AML-193 (cell line): Measurements from ENCODE around the gene KLHL7.

Experiments used
- DNase-seq, 2 experiments: peaks; one replicate each; lab custom pipeline; 2025; lab: John Stamatoyannopoulos, UW

KLHL7 gene

DNA sequence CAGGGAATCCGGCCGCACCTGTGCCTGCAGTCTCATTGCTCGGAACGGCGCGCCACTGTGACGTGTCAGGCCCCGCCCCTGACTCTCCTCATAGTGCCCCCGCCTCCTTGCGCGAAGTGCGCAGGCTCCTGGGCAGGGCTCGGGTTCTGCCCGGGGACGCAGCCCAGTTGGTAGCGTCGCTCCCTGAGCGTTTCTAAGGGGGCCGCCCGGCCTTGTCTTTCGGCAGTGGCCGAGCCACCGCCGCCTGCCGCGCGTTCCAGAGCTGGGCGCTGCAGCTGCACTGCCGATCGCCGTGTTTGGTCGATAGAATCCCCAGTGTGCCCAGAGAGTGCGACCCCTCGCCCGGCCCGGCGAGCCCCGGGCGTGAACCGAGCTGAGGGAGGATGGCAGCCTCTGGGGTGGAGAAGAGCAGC lies at the start of gene KLHL7:
KLHL7 (plus strand) TSS at position 142 of the 413 bp plus-strand sequence; CDS start at position 384, 242 bp downstream.
- peak; percentile 79 to 88 for DNase-seq

- DNase-seq = peak; percentile 32 to 59
These were observed 47.0 kb upstream of the KLHL7 start for GRCh38 chr7:23058408-23059096.

- DNase-seq = no peak
These were observed 44.3 kb upstream of the KLHL7 start for GRCh38 chr7:23061327-23061726.

DNA sequence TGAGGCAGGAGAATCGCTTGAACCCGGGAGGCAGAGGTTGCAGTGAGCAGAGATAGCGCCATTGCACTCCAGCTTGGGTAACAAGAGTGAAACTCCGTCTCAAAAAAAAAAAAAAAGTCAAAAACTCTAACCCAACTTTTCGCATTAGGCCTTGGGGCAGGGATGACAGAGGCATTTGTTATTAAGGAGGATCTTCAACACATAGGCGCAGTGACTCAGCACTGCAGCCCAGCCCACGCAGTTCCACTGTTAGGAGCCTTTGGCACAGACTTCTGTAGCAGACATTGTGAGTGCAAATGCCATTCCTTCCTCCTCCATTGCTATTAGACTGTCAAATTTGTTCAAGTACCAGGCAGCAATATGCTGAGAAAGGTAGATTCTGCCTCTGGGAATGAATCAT lies 43.1 kb upstream of the KLHL7 start:
- no peak for DNase-seq

GRCh38 chr7:23065974-23066373 lies 39.6 kb upstream of the KLHL7 start:
- no peak for DNase-seq

DNA sequence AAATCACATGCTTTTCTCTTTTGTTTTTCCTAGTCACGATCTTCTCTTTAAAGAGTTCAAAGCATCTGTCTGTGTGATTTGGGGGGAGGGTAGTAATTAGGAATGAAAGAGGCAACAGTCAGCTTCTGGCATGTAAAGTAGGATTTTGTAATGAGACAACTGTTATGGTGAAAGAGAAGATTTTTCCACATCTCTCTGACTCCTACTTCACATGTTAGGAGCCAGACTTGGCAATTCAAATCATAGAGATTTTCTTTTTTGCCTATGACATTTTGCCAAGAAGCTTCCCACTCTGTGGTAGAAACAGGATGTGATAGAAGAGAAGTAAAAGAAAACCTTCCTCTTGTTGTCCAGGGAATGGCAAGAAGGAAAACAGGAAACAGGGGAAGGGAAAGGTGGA lies 38.3 kb upstream of the KLHL7 start:
- DNase-seq = no peak

DNA sequence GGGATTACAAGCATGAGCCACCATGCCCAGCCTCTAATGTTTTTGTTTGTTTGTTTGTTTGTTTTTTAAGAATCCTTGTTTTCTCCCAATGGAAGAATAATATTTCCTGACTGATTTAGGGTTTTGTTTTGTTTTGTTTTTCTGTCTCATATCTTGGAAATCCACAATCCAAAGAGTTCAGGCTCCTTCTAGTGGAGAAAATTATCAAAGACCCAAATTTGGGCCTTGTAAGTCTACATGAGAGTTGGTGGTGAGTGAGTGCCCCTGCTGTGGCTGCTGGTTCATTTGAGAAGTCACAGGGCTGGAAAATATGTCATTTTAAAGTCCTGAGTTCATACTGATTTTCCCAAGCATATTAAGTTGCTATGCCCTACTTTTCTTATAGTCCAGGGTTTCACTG lies 33.5 kb upstream of the KLHL7 start:
- no peak for DNase-seq

DNA sequence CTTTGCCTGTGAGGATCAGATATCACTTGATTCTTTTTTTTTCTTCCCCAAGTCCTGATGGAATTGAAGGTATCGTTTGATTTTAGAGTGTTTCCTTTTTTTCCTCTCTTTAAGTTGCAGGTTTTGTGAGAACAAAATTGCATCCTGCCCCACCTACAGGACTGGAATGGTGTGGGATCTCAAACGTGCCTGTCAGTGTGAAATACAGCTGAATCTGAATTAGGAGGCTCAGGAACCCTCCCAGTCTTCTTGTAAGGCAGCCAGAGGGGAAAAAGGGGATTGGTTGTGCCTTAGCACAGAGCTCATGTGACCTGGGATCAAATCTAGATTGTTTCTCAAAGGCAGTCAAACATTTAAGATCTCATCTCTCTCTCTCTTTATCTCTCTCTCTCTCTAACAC lies 32.7 kb upstream of the KLHL7 start:
- DNase-seq = no peak

DNA sequence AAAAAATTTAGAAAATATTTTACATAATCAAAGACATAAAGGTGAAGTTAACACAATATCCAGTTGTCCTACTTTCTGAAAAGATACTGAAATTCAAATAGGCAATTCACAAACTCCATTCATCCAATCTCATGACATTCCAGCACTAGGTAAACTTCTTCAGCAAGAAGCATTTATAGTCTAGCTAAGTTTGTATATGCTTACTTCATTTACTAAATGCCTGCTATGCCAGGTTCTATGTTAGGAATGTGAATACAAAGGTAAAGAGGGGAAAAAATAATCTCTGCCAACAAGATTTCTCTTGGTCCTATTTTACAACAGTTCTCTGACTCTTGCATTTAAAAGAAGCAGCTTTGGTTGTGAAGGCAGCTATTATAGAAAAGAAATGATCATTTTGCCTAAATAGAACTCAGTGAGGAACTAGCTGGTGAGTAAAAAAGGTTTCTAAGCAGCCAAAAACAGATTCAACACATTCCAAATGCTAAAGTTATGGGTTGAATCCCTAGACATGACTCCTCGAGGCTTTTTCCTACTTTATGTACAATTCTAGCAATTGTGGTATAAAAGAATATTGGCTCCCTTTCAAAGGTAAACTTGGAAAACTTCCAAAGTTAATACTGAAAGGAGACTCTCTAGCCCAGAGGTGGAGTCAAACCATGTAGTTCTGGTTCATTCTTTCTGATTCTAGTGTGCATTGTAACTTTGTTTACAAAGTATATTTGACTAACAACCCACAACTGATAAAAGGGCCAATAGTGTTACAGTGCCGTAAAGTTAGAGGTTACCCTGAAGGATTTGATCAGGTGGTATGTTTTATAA lies 30.9 kb upstream of the KLHL7 start:
- DNase-seq = no peak

DNA sequence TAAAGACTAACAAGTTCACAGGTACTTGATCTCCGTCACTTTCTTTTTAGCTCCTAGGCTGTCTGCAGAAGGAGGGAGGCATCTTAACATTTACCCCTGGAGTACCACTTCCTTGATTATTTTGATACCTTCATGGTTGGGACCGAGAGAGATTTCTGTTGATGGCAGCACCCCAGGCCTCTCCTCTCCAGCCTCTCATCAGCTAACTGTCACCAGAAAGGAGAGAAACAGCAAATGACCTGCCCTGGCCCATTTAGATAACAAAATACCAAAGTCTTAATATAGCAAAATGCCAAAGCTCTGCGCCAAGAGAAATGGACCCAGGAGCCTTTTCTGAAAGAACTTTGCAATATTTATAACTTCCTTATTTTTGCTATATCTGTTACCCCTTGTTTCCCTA lies 30.0 kb upstream of the KLHL7 start:
- no peak for DNase-seq

DNA sequence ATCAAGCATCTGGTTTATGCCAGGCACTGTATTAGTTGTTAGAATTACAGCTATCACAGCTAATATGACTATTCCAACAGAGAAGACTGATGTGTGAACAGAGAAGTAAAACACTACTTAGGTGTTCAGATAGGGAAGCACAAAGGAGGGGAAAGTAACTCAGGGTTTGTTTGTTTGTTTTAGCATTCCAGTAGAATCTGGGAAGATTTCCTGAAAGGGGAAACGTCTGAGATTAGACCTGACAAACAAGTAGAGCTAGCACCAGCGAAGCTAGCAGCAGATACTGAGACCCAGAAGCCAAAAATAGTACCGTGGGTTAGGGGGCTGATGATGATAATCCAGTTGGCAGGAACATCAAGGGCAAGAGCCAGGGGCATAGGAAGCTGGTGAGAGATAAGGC lies 28.8 kb upstream of the KLHL7 start:
- DNase-seq = no peak

DNA sequence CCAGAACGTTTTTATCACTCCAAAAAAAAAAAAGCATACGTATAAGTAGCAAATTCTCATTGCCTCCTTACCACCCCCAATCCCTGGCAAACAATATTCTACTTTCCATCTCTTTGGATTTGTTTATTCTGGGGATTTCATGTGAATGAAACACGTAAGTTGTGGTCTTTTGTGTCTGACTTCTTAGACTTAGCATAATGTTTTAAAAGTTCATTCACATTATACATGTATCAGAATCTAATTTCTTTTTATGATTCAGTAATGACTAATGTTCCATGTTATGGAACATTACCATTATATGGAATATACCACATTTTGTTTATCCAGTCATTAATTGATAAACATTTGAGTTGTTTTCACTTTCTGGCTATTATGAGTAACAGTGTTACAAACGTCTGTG lies 12.5 kb upstream of the KLHL7 start:
- no peak for DNase-seq

DNA sequence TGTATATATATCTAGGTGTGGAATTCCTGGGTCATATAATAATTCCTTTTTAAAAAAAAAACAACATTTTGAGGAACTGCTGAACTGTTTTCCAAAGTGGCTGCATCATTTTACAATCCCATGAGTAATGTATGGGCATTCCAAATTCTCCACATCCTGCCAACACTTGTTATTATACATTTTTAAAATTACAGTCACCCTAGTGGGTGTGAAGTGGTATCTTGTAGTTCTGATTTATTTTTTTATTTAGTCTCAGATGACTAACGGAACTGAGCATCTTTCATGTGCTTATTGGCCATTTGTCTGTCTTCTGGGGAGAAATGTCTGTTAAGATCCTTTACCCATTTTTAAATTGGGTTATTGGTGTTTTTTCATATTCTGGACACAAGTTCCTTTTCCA lies 12.0 kb upstream of the KLHL7 start:
- no peak for DNase-seq

DNA sequence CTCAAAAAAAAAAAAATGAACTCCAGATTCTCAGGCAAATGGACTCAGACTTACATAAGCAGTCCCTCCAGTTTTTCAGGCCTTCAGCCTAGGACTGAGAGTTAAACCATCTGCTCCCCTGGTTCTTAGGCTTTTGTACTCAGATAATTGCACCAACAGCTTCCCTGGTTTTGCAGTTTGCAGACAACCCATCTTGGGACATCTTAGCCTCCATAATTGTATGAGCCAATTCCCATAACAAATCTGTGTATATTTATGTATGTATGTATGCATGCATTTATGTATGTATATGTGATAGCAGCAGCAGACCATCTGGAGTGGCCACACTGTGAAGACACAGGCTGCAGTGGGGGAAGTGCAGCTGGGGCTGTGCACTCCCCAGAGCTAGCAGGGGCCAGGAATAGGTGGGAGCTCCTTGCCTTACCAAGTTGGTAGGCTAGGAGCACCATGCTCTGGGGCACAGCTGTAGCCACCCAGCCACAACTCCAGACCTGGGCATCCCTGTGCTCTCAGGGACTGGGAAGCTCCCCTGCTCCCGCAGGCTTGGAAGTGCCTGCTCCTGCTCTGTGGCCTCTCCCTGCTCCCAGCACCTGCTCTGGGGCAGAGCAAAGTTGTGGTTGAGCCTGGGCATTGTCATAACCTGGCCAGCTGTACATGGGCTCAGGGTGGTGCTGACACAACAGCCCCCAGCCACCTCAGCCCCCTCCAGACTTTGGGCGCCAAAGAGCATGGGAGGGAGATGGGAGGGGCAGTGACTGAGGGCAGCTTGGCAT lies 8.9 kb upstream of the KLHL7 start:
- DNase-seq = no peak

- no peak for DNase-seq
These were observed 7.6 kb upstream of the KLHL7 start for GRCh38 chr7:23098029-23098428.

GRCh38 chr7:23098460-23098859 lies 7.1 kb upstream of the KLHL7 start:
- DNase-seq = no peak

DNA sequence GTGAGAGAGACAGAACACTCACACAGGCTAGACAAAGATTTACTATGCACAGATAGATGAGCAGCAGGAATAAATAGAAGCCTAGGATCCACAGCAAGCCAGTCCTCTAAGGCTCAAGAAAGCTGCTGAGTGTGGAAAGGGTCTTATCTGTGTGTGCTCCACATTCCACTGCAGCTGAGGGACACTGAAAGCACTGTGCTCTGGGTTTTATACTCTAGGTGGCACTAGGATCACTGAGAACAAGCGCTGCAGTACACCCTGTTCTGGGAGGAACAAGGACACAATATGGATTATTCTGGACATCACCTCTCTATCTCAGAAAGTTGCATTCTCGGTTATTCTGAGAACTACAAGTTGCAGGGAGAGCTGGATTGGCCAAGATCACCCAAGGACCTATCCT lies 4.9 kb upstream of the KLHL7 start:
- DNase-seq = peak in 1 of 2 experiments; percentile 23

DNA sequence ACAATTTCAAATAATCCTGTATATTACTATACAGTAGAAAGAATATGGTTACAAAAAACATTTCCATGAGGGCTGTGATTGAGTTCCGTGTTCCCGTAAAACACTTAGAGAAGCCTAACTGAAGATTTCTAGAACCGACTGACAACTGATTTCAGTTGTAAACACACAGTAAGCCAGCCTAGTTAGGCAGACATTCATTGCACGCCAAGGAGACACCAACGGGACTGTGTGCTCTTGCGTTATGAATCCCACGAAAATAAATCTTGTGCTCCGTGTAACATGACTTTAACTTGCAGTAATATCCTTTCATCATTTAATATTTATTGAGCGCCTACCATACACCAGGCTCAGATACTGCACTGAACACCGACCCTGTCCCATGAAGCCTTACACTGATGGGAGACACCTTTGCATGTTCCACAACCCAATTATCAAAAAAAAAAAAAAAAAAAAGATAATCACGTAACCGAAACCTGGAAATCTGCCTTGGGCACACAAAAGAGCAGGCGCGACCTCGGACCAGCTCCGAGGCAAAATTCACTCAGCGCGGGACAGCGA lies 420 bp upstream of the KLHL7 start:
- DNase-seq = no peak

GRCh38 chr7:23106057-23106822 lies 655 bp downstream of the KLHL7 start:
- DNase-seq = peak; percentile 36 to 45

DNA sequence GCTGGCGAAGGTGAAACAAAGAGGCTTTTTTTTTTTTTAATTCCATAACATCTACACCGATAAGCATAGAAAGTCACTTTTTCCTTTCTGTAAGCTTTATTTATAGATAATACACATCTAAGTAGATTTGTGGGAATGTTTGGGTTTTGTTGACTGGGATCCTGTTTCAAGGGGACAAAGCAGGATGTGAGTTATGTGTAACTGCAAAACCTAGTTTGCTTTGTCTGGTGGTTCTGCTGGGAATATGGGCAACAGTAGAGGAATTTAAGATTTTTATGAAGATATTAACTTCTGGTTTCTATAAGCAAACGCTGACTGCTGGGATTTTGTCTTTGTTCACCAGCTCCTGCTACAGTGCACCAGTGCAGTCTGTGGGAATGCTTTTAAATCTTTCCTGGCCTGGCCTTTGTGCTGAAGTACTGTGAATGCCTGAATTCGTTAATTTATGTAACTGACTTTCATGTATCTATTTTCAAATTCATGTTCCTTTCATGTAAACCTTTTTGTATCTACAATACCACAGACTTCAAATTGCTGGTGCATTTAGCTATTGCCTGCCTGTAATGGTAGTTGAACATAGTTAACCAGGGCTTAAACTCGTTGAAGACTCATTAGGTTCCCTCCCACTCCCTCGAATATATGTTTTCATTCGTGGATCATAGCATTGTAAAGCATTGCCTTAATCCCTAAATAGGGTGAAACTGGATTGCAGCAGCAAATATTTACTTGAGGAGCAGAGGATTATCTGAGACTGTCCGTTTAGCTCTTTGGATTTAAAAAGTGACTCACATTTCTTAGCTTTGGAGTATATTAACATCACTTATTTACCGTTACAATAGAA lies 1.5 kb downstream of the KLHL7 start:
- DNase-seq = peak in 1 of 2 experiments; percentile 4

DNA sequence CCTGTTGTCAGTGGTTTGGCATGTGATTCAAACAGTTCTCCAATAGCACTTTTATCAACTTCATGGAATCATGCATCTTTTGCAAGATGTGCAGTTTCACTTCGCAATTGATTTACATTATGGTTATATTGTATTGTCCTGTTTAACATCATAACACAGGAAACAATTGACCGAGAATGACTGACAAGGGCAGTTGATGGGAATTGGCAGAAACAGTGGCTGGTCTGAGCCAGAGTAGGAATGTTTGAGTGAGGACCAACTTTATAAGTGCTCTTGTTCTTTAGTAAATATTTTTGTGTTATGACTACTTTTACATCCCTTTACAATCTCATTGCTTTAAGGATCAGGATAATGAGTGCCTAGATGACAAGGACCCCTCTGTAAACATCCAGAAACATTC lies 2.2 kb downstream of the KLHL7 start:
- no peak for DNase-seq
